ENCODE results near the gene WIPF2. TPM values are rescaled to one million over a fixed set of nuclear protein-coding genes. Genes with fewer than 3 reads are reported as not detected.
A peak's percentile ranks its signal among the peaks of the same experiment; 100 is the strongest.

The WIPF2 gene
- total and polyA plus RNA-seq, 4 donors: 10.6 to 34.5 (median 14.9) TPM

- ATAC-seq (ENCODE audit: insufficient read depth, low FRiP score) (peak; percentile 49), DNase-seq (peak; percentile 79 to 88 (median 81))
- peaks cover 0 to 12% (median 7%) of the 10 kb centered on the region in 4 donors for H3K36me3 ChIP-seq (ENCODE audit: control insufficient read depth in 4 of 4, insufficient read depth in 4 of 4, low read length in 4 of 4)
- 19 to 31% methylated on average over 19 to 22 of the region's 22 CpGs for WGBS, 2 donors
- H3K9me3 ChIP-seq (ENCODE audit: control insufficient read depth in 4 of 4, insufficient read depth in 3 of 4, low read length in 3 of 4): no peaks in the 10 kb centered on the region
- no peaks in the 10 kb centered on the region for H3K27me3 ChIP-seq (ENCODE audit: control insufficient read depth in 3 of 3, insufficient read depth in 3 of 3, low read length in 2 of 3)
- peaks cover 34 to 65% (median 56%) of the 10 kb centered on the region in 5 donors for H3K4me1 ChIP-seq (ENCODE audit: control insufficient read depth in 5 of 5, insufficient read depth in 5 of 5, low read length in 5 of 5)
- H3K27ac ChIP-seq (ENCODE audit: low read depth in 1 of 2, low read length in 1 of 2): peak overlapping the region; percentile 71 to 90
- H3K4me3 ChIP-seq: no peak overlapping the region
- TF ChIP-seq CTCF (IDR thresholded peaks at IDR 0.05; ENCODE audit: control extremely low read depth, extremely low read depth): no peak
- no peak overlapping the region for H3K9ac ChIP-seq (ENCODE audit: insufficient read depth in 1 of 2, low read length in 2 of 2)
Measured at GRCh38 chr17:40331743-40332641, 112.9 kb downstream of the WIPF2 start.

Small RNA genes within 50 kb of the gene (small RNA-seq; reads per million reads assigned to genes)
- not detected for gene MIR6867 (ENCODE audit: low replicate concordance)

Other genes with a start within 250 kb of the WIPF2 start
- 10 to 100 TPM; 56.2 to 99.2 TPM for gene PSMD3, start 238.5 kb upstream of the WIPF2 start, total RNA-seq
- gene PSMD3, start 238.5 kb upstream of the WIPF2 start, polyA plus RNA-seq: 100 to 1,000 TPM in 1 of 2 donors, 10 to 100 TPM in 1; 70.4 to 105 TPM
- 1 to 10 TPM; 1.7 to 2.9 TPM for gene CSF3, start 203.9 kb upstream of the WIPF2 start, total RNA-seq
- gene CSF3, start 203.9 kb upstream of the WIPF2 start, polyA plus RNA-seq: 100 to 1,000 TPM in 1 of 2 donors, 1 to 10 TPM in 1; 7.8 to 317 TPM
- 10 to 100 TPM; 69.9 to 82.3 TPM for gene MED24, start 164.9 kb upstream of the WIPF2 start, total RNA-seq
- gene MED24, start 164.9 kb upstream of the WIPF2 start, polyA plus RNA-seq: 100 to 1,000 TPM in 1 of 2 donors, 10 to 100 TPM in 1; 48.2 to 149 TPM
- 10 to 100 TPM; 41.3 to 55.9 TPM for gene THRA, start 156.3 kb upstream of the WIPF2 start, total RNA-seq
- 10 to 100 TPM; 28.5 to 33.6 TPM for gene THRA, start 156.3 kb upstream of the WIPF2 start, polyA plus RNA-seq
- gene NR1D1, start 118.7 kb upstream of the WIPF2 start, total RNA-seq: 10 to 100 TPM in 1 of 2 donors, 1 to 10 TPM in 1; 3.2 to 19.4 TPM
- gene NR1D1, start 118.7 kb upstream of the WIPF2 start, polyA plus RNA-seq: 10 to 100 TPM in 1 of 2 donors, 1 to 10 TPM in 1; 8.7 to 19.6 TPM
- gene MSL1, start 97.3 kb upstream of the WIPF2 start, total RNA-seq: 100 to 1,000 TPM in 1 of 2 donors, 10 to 100 TPM in 1; 84.8 to 111 TPM
- gene MSL1, start 97.3 kb upstream of the WIPF2 start, polyA plus RNA-seq: 10 to 100 TPM; 73.2 to 84.6 TPM
- gene CASC3, start 78.8 kb upstream of the WIPF2 start, total RNA-seq: 10 to 100 TPM; 74.8 to 85.5 TPM
- gene CASC3, start 78.8 kb upstream of the WIPF2 start, polyA plus RNA-seq: 10 to 100 TPM; 37.2 to 47.8 TPM
- gene RAPGEFL1, start 41.8 kb upstream of the WIPF2 start, total RNA-seq: 1 to 10 TPM; 4.6 to 9.1 TPM
- 1 to 10 TPM; 8.4 to 9.4 TPM for gene RAPGEFL1, start 41.8 kb upstream of the WIPF2 start, polyA plus RNA-seq
- 1 to 10 TPM; 5.5 to 5.7 TPM for gene CDC6, start 68.6 kb downstream of the WIPF2 start, total RNA-seq
- 1 to 10 TPM; 3.3 to 6.0 TPM for gene CDC6, start 68.6 kb downstream of the WIPF2 start, polyA plus RNA-seq
- gene RARA, start 89.9 kb downstream of the WIPF2 start, total RNA-seq: 10 to 100 TPM; 36.4 to 75.3 TPM
- gene RARA, start 89.9 kb downstream of the WIPF2 start, polyA plus RNA-seq: 10 to 100 TPM; 49.8 to 51.7 TPM
- gene GJD3, start 145.4 kb downstream of the WIPF2 start, total RNA-seq: 1 to 10 TPM in 1 of 2 donors, not detected in 1; 3.6 TPM
- 1 to 10 TPM in 1 of 2 donors, under 1 TPM in 1; 0.53 to 1.4 TPM for gene GJD3, start 145.4 kb downstream of the WIPF2 start, polyA plus RNA-seq
- 10 to 100 TPM in 1 of 2 donors, 1 to 10 TPM in 1; 5.9 to 21.6 TPM for gene TOP2A, start 198.6 kb downstream of the WIPF2 start, total RNA-seq
- gene TOP2A, start 198.6 kb downstream of the WIPF2 start, polyA plus RNA-seq: 10 to 100 TPM in 1 of 2 donors, 1 to 10 TPM in 1; 2.6 to 13.4 TPM
- gene IGFBP4, start 224.1 kb downstream of the WIPF2 start, total RNA-seq: 100 to 1,000 TPM; 205 to 565 TPM
- gene IGFBP4, start 224.1 kb downstream of the WIPF2 start, polyA plus RNA-seq: 100 to 1,000 TPM; 197 to 225 TPM